K562 (cell line): Measurements from ENCODE around the gene SGSM2. TPM values are rescaled to one million over a fixed set of nuclear protein-coding genes. Genes with fewer than 3 reads are reported as not detected.
A peak's percentile ranks its signal among the peaks of the same experiment; 100 is the strongest.

Source experiments
- CREB1 ChIP-seq, 2 experiments: sonication (generic) in 1 of 2; formaldehyde crosslinking in 1 of 2; IDR thresholded peaks; 2 replicates each; pipeline versions ENCODE4 v1.6.1 to v1.8.0; 2012 to 2022; ENCODE audit warnings: inconsistent platforms in 1 of 2, mild to moderate bottlenecking in 1 of 2, missing genetic modification reagents in 1 of 2, moderate library complexity in 1 of 2
- ERF ChIP-seq: fragments of 450-650 bp; formaldehyde crosslinking; IDR thresholded peaks from 2 replicates; pipeline ENCODE4 v1.4.0; 2020; ENCODE audit warnings: mild to moderate bottlenecking, mixed read lengths
- ETS2 ChIP-seq: IDR thresholded peaks from 2 replicates; pipeline ENCODE4 v1.6.1; 2016; ENCODE audit warnings: borderline replicate concordance, missing genetic modification characterization, mild to moderate bottlenecking, moderate library complexity, missing compliant biosample characterization; ENCODE audit not compliant: poor library complexity, severe bottlenecking
- GATA2 ChIP-seq: sonication (generic); formaldehyde crosslinking; IDR thresholded peaks from 2 replicates; pipeline ENCODE4 v1.4.0; 2020; ENCODE audit warnings: mild to moderate bottlenecking, missing genetic modification reagents
- HEY1 ChIP-seq: fragments of 250-450 bp; sonication (Bioruptor Pico); IDR thresholded peaks from 2 replicates; pipeline ENCODE4 v1.5.0; 2020; ENCODE audit warnings: mild to moderate bottlenecking, moderate library complexity, borderline replicate concordance
- RFX5 ChIP-seq: IDR thresholded peaks from 2 replicates; pipeline ENCODE4 v1.6.1; 2011; ENCODE audit warnings: low read depth, mild to moderate bottlenecking, improper control_type of control experiment, low read length
- ZNF778 ChIP-seq: fragments of 450-650 bp; formaldehyde crosslinking; IDR thresholded peaks from 2 replicates; pipeline ENCODE4 v1.4.0; 2020; ENCODE audit warnings: mild to moderate bottlenecking, moderate library complexity
- polyA plus RNA-seq, 8 experiments: library from polyadenylated mRNA; depleted of rRNA in 4 of 8; stranded (reverse) in 5 of 8; unstranded in 3 of 8; fragments of >200 nt; fragmentation: Nextera tagmentation in 2 of 8; fragmentation: Illumina TruSeq in 1 of 8; extraction: Ambion mirVana in 2 of 8; extraction: Trizol in 1 of 8; gene quantifications; 2 replicates each; pipeline versions ENCODE4 v1.2.1 to v1.2.3, GENCODE V29; 2011 to 2014; ENCODE audit warnings: inconsistent platforms in 1 of 8, missing spikeins in 1 of 8
- total RNA-seq, 7 experiments: library from RNA; depleted of rRNA in 6 of 7; stranded (reverse); fragments of >200 nt in 6 of 7; fragmentation: Illumina TruSeq in 2 of 7; extraction: Trizol in 2 of 7; gene quantifications; 2 replicates each; pipeline versions ENCODE4 v1.2.1 to v1.2.3, GENCODE V29; 2011 to 2021; ENCODE audit warnings: low replicate concordance in 1 of 7
- TF ChIP-seq, protein P1 (sequence below): fragments of 250-450 bp; sonication (Bioruptor Pico); IDR thresholded peaks from 2 replicates; pipeline ENCODE4 v1.8.0; 2021; ENCODE audit warnings: moderate library complexity, mild to moderate bottlenecking, inconsistent platforms
- TF ChIP-seq, protein P2 (sequence below): sonication (generic); formaldehyde crosslinking; IDR thresholded peaks from 2 replicates; pipeline ENCODE4 v1.8.0; 2022; ENCODE audit warnings: mild to moderate bottlenecking, missing genetic modification reagents
- TF ChIP-seq, protein P3 (sequence below): fragments of 250-450 bp; sonication (Bioruptor Pico); IDR thresholded peaks from 2 replicates; pipeline ENCODE4 v1.8.0; 2022; ENCODE audit warnings: moderate library complexity, mild to moderate bottlenecking, inconsistent platforms
- TF ChIP-seq, protein P4 (sequence below), 2 experiments: fragments of 450-650 bp; conservative IDR thresholded peaks; 2 replicates each; pipeline ENCODE4 v1.6.1; 2017; ENCODE audit warnings: mild to moderate bottlenecking in 2 of 2, moderate library complexity in 2 of 2
- TF ChIP-seq, protein P5 (sequence below), 3 experiments: IDR thresholded peaks in 2 of 3; conservative IDR thresholded peaks in 1 of 3; 2 replicates each; pipeline ENCODE4 v1.5.1; 2011 to 2012; ENCODE audit warnings: low read length in 3 of 3, mild to moderate bottlenecking in 3 of 3, control low read depth in 2 of 3, improper control_type of control experiment in 1 of 3, inconsistent platforms in 1 of 3, low read depth in 1 of 3, mixed read lengths in 1 of 3, moderate library complexity in 1 of 3; ENCODE audit not compliant: insufficient read depth in 2 of 3

The SGSM2 gene
- total and polyA plus RNA-seq, 9 of the 15 experiments (the other 6 are each of a cell fraction or from before 2014, with no cell fraction given), result 0.20 to 26.3 (median 14.8) TPM

DNA sequence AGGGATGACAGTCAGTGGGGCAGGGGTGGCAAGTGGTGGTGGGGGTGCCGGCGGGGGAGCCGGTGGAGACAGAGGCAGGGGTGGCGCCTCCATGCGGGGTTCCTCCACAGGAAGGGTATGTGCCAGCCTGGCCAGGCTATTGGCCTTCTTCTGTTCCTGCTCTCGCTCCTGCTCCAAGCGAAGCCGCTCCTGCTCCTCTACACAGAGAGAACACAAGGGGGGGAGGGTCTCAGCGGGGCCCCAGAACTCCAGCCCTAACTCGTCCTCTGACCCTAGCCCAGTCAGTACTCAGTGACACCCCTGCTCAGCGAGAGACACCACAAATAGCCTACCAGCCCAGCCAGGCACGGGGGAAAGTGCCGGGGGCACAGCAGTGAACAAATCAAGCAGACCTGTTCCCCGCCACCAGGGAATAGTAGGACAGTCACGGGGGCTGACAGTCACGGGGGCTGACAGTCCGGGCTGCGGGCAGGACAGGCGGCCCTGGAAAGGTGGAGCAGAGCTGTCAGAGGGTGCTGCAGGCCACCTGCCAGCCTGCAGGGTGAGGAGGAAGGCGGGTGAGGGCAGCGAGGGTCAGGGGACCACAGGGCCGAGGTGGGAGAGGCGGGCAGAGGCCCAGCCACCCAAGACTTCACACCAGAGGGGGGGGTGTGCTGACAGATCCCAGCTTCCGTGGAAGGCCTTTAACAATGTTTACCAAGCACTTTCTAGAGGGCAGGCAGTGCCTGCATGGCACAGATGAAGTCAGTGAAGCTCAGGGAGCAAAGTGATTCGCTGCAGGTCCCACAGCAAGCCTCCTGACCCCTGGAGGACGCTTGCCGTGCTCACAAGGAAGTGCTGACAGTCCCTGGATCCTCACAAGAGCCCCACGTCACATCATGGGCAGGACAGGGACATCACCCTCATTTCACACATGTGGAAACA, 58.2 kb downstream of the SGSM2 start (continued):
- TF ChIP-seq, protein P1, sequence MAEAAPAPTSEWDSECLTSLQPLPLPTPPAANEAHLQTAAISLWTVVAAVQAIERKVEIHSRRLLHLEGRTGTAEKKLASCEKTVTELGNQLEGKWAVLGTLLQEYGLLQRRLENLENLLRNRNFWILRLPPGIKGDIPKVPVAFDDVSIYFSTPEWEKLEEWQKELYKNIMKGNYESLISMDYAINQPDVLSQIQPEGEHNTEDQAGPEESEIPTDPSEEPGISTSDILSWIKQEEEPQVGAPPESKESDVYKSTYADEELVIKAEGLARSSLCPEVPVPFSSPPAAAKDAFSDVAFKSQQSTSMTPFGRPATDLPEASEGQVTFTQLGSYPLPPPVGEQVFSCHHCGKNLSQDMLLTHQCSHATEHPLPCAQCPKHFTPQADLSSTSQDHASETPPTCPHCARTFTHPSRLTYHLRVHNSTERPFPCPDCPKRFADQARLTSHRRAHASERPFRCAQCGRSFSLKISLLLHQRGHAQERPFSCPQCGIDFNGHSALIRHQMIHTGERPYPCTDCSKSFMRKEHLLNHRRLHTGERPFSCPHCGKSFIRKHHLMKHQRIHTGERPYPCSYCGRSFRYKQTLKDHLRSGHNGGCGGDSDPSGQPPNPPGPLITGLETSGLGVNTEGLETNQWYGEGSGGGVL (CRISPR knock-in tag), result no peak
- TF ChIP-seq, protein P2, sequence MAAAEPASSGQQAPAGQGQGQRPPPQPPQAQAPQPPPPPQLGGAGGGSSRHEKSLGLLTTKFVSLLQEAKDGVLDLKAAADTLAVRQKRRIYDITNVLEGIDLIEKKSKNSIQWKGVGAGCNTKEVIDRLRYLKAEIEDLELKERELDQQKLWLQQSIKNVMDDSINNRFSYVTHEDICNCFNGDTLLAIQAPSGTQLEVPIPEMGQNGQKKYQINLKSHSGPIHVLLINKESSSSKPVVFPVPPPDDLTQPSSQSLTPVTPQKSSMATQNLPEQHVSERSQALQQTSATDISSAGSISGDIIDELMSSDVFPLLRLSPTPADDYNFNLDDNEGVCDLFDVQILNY, result no peak
- no peak for TF ChIP-seq ERF (CRISPR knock-in tag)
- TF ChIP-seq GATA2, result no peak
- no peak for TF ChIP-seq ETS2 (tag)
- TF ChIP-seq, protein P3, sequence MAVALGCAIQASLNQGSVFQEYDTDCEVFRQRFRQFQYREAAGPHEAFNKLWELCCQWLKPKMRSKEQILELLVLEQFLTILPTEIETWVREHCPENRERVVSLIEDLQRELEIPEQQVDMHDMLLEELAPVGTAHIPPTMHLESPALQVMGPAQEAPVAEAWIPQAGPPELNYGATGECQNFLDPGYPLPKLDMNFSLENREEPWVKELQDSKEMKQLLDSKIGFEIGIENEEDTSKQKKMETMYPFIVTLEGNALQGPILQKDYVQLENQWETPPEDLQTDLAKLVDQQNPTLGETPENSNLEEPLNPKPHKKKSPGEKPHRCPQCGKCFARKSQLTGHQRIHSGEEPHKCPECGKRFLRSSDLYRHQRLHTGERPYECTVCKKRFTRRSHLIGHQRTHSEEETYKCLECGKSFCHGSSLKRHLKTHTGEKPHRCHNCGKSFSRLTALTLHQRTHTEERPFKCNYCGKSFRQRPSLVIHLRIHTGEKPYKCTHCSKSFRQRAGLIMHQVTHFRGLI (CRISPR knock-in tag), result no peak
- TF ChIP-seq, protein P4, sequence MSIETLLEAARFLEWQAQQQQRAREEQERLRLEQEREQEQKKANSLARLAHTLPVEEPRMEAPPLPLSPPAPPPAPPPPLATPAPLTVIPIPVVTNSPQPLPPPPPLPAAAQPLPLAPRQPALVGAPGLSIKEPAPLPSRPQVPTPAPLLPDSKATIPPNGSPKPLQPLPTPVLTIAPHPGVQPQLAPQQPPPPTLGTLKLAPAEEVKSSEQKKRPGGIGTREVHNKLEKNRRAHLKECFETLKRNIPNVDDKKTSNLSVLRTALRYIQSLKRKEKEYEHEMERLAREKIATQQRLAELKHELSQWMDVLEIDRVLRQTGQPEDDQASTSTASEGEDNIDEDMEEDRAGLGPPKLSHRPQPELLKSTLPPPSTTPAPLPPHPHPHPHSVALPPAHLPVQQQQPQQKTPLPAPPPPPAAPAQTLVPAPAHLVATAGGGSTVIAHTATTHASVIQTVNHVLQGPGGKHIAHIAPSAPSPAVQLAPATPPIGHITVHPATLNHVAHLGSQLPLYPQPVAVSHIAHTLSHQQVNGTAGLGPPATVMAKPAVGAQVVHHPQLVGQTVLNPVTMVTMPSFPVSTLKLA (conservative IDR thresholded peaks at IDR 0.05), result 0 out of 4 replicates have a peak, but pooled peaks of 1 of the 2 experiments have one; percentile 17
- TF ChIP-seq CREB1 (IDR thresholded peaks at IDR 0.05), result no peak
- TF ChIP-seq CREB1 (CRISPR knock-in tag; IDR thresholded peaks at IDR 0.05), result no peak
- no peak for TF ChIP-seq ZNF778 (CRISPR knock-in tag)
- no peak for TF ChIP-seq RFX5
- TF ChIP-seq, protein P5, sequence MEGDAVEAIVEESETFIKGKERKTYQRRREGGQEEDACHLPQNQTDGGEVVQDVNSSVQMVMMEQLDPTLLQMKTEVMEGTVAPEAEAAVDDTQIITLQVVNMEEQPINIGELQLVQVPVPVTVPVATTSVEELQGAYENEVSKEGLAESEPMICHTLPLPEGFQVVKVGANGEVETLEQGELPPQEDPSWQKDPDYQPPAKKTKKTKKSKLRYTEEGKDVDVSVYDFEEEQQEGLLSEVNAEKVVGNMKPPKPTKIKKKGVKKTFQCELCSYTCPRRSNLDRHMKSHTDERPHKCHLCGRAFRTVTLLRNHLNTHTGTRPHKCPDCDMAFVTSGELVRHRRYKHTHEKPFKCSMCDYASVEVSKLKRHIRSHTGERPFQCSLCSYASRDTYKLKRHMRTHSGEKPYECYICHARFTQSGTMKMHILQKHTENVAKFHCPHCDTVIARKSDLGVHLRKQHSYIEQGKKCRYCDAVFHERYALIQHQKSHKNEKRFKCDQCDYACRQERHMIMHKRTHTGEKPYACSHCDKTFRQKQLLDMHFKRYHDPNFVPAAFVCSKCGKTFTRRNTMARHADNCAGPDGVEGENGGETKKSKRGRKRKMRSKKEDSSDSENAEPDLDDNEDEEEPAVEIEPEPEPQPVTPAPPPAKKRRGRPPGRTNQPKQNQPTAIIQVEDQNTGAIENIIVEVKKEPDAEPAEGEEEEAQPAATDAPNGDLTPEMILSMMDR (IDR thresholded peaks at IDR 0.05 in 2 of 3, conservative IDR thresholded peaks at IDR 0.05 in 1 of 3; ENCODE audit: insufficient read depth in 2 of 3, low read depth in 1 of 3, low read length in 3 of 3), result peak; percentile 8 to 30 (median 17); a peak in 1 of 6 replicates
- TF ChIP-seq HEY1 (CRISPR knock-in tag), result no peak
